PFSK-1 (cell line): ENCODE measurements around the gene MT1A.

Experiments used
- POLR2AphosphoS5 ChIP-seq: IDR thresholded peaks from 2 replicates; pipeline ENCODE4 v1.6.1; 2012; ENCODE audit warnings: low read depth, mild to moderate bottlenecking, control low read depth, low read length, moderate library complexity
- REST ChIP-seq, 2 experiments: IDR thresholded peaks; 2 replicates each; pipeline versions ENCODE4 v1.6.1 to v1.8.0; 2011 to 2012; ENCODE audit warnings: low read depth in 2 of 2, low read length in 2 of 2, control low read depth in 1 of 2, inconsistent platforms in 1 of 2, mild to moderate bottlenecking in 1 of 2, moderate library complexity in 1 of 2; ENCODE audit not compliant: insufficient read depth in 1 of 2
- SIN3A ChIP-seq: IDR thresholded peaks from 2 replicates; pipeline ENCODE4 v1.6.1; 2012; ENCODE audit warnings: mild to moderate bottlenecking, low read length, moderate library complexity, borderline replicate concordance; ENCODE audit not compliant: insufficient read depth
- TAF1 ChIP-seq: IDR thresholded peaks from 2 replicates; pipeline ENCODE4 v1.6.1; 2012; ENCODE audit warnings: low read length, control low read depth, borderline replicate concordance; ENCODE audit not compliant: insufficient read depth

- TF ChIP-seq REST (IDR thresholded peaks at IDR 0.05; ENCODE audit: insufficient read depth in 1 of 2, low read depth in 2 of 2, low read length in 2 of 2) = no peak
- TF ChIP-seq TAF1 = no peak
- TF ChIP-seq POLR2AphosphoS5 = no peak
- no peak for TF ChIP-seq SIN3A
Measured at GRCh38 chr16:56594292-56594619, 44.2 kb upstream of the MT1A start.
